ENCODE data around the gene SCAP.

- TF ChIP-seq CTCF (IDR thresholded peaks at IDR 0.05; ENCODE audit: borderline replicate concordance, extremely low read depth, low read length, poor library complexity, severe bottlenecking), result no peak
- no peak for TF ChIP-seq EZH2 (IDR thresholded peaks at IDR 0.05; ENCODE audit: borderline replicate concordance, low read depth, low read length, severe bottlenecking)
Measured at GRCh38 chr3:47414666-47415587, 60.8 kb downstream of the SCAP start.

Data from DND-41 (cell line).